Caco-2 (cell line): Measurements from ENCODE around the gene RALGPS1. TPM values are rescaled to one million over a fixed set of nuclear protein-coding genes. Genes with fewer than 3 reads are reported as not detected.

ENCODE experiments used
- BruUV-seq: library from RNA; stranded (reverse); fragments of 400-500 nt; replicated peaks from 2 replicates; lab custom pipeline; 2021; lab: Mats Ljungman, UMichigan
- CTCF ChIA-PET: fragments of 300-600 bp; sonication (Branson Sonifier 250); formaldehyde crosslinking; loops from one replicate; lab custom pipeline; 2022; ENCODE audit warnings: antibody characterized with exemption; lab: Charles Lee
- POLR2A ChIA-PET: fragments of 300-600 bp; sonication (Branson Sonifier 250); formaldehyde crosslinking; loops from one replicate; lab custom pipeline; 2022; ENCODE audit warnings: antibody characterized with exemption; lab: Charles Lee
- DNase-seq, 2 experiments: peaks; one replicate each; pipeline versions ENCODE4 v3.0.0 to v3.0.0-alpha.2; 2020 to 2022
- H3K27me3 ChIP-seq: replicated peaks from 2 replicates; pipeline ENCODE4 v1.6.0; 2011; ENCODE audit warnings: low read length; ENCODE audit not compliant: control insufficient read depth, insufficient read depth
- H3K36me3 ChIP-seq: 2 replicates; pipeline ENCODE4 v1.5.1; 2011; ENCODE audit warnings: low read length; ENCODE audit not compliant: control insufficient read depth, insufficient read depth
- H3K4me1 ChIP-seq: fragments of 250-450 bp; sonication (Bioruptor Pico); 2 replicates; pipeline ENCODE4 v1.5.1; 2020; ENCODE audit warnings: mild to moderate bottlenecking
- H3K4me3 ChIP-seq: 2 replicates; pipeline ENCODE4 v1.5.1; 2011; ENCODE audit warnings: low read depth, mild to moderate bottlenecking, control low read depth, low read length
- H3K9me3 ChIP-seq: fragments of 250-450 bp; sonication (Bioruptor Pico); 2 replicates; pipeline ENCODE4 v1.5.1; 2020; ENCODE audit warnings: mild to moderate bottlenecking, moderate library complexity
- H3K27ac Mint-ChIP-seq: one replicate; pipeline ENCODE4 v1.8.0; 2022; ENCODE audit warnings: mixed read lengths; ENCODE audit not compliant: unreplicated experiment
- H3K27me3 Mint-ChIP-seq: one replicate; pipeline ENCODE4 v1.8.0; 2022; ENCODE audit warnings: mixed read lengths; ENCODE audit not compliant: insufficient read depth, unreplicated experiment
- H3K36me3 Mint-ChIP-seq: one replicate; pipeline ENCODE4 v1.8.0; 2022; ENCODE audit warnings: mild to moderate bottlenecking, mixed read lengths; ENCODE audit not compliant: insufficient read depth, unreplicated experiment
- H3K4me1 Mint-ChIP-seq: one replicate; pipeline ENCODE4 v1.8.0; 2022; ENCODE audit warnings: low read depth, mixed read lengths; ENCODE audit not compliant: unreplicated experiment
- H3K4me3 Mint-ChIP-seq: one replicate; pipeline ENCODE4 v1.8.0; 2022; ENCODE audit warnings: mild to moderate bottlenecking, moderate library complexity, mixed read lengths; ENCODE audit not compliant: unreplicated experiment
- H3K9me3 Mint-ChIP-seq: one replicate; pipeline ENCODE4 v1.8.0; 2022; ENCODE audit warnings: mixed read lengths; ENCODE audit not compliant: unreplicated experiment
- intact Hi-C: fragments of 100-400 bp; cut with micrococcal nuclease; formaldehyde crosslinking; loops from one replicate; pipeline ENCODE4 v1.10.0; 2022; ENCODE audit not compliant: unreplicated experiment
- total RNA-seq: library from RNA; stranded (reverse); gene quantifications from 2 replicates; pipeline ENCODE4 v1.2.3, GENCODE V29; 2022
- TF ChIP-seq, protein P1 (sequence below), 2 experiments: fragments of 200-600 bp in 1 of 2; IDR thresholded peaks; 1 replicate in 1 of 2; 2 replicates in 1 of 2; pipeline versions ENCODE4 v1.5.1 to v1.8.0; 2011 to 2022; ENCODE audit warnings: antibody characterized with exemption in 1 of 2, control low read depth in 1 of 2, inconsistent platforms in 1 of 2, low read depth in 1 of 2, low read length in 1 of 2, mild to moderate bottlenecking in 1 of 2, moderate library complexity in 1 of 2; ENCODE audit not compliant: insufficient read depth in 1 of 2, severe bottlenecking in 1 of 2, unreplicated experiment in 1 of 2

Gene RALGPS1
- total RNA-seq, 1 experiment from 2014 or later = 41.5 TPM

DNA sequence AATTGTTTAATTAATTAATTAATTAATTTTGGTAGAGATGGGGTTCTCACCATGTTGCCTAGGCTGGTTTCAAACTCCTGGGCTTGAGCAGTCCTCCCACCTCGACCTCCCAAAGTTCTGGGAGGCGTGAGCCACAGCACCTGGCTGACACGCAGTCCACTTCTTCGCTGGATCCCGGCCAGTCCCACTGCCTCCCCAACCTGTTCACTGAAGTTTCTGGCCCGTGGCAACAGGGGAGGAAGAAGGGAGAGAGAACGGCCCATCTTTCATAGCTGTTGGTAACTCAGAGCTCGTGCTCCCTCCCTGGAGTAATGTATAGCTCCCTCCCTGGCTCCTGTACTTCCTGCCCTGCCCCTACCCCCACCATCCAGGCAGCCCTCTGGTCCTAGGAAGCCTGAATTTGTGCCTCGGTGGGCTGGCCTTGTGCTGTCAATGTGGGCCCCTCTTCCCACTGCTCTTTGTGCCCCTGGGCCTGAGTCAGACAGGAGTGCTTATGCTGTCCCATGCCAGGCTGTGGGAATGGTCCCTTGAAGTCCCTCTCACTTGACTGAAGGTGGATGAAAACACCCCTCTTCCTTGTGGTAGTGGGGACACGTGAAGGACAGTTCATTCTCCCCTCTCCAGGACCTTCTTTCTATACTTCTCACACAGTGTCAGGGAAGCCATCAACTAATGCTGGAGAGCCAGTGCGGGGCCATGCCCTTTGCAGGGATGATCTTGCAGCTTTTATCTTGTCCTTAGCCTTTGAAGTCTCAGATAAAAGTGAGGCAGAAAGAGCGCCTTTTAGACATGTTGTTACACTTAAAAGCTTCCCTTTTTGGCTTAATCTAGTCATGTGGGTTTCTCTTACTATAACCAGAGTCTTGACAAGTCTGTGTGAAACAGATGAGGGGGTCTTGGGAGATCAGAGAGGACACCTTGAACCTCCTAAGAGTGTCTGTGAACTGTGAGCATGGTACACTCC lies 169.8 kb downstream of the RALGPS1 start:
- peaks cover 17% of the 10 kb centered on the region for H3K36me3 Mint-ChIP-seq
- H3K27ac Mint-ChIP-seq = peak overlapping the region; percentile 83
- no peak for DNase-seq
- no peaks in the 10 kb centered on the region for H3K27me3 ChIP-seq
- no TSS peak for BruUV-seq
- POLR2A ChIA-PET = no interaction called here
- CTCF ChIA-PET = interaction anchor here (1.4 kb wide), 1 partner anchor 145 kb away, joined by 3 read pairs; no protein-coding TSS in a partner anchor
- H3K4me1 Mint-ChIP-seq = peaks cover 13% of the 10 kb centered on the region
- intact Hi-C loops = no loop called here
- H3K9me3 ChIP-seq = no peaks in the 10 kb centered on the region
- peaks cover 2% of the 10 kb centered on the region for H3K36me3 ChIP-seq
- H3K4me3 ChIP-seq = no peak overlapping the region
- peaks cover 26% of the 10 kb centered on the region for H3K4me1 ChIP-seq
- H3K4me3 Mint-ChIP-seq = no peak overlapping the region
- H3K9me3 Mint-ChIP-seq = no peaks in the 10 kb centered on the region
- TF ChIP-seq, protein P1, sequence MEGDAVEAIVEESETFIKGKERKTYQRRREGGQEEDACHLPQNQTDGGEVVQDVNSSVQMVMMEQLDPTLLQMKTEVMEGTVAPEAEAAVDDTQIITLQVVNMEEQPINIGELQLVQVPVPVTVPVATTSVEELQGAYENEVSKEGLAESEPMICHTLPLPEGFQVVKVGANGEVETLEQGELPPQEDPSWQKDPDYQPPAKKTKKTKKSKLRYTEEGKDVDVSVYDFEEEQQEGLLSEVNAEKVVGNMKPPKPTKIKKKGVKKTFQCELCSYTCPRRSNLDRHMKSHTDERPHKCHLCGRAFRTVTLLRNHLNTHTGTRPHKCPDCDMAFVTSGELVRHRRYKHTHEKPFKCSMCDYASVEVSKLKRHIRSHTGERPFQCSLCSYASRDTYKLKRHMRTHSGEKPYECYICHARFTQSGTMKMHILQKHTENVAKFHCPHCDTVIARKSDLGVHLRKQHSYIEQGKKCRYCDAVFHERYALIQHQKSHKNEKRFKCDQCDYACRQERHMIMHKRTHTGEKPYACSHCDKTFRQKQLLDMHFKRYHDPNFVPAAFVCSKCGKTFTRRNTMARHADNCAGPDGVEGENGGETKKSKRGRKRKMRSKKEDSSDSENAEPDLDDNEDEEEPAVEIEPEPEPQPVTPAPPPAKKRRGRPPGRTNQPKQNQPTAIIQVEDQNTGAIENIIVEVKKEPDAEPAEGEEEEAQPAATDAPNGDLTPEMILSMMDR (IDR thresholded peaks at IDR 0.05; ENCODE audit: insufficient read depth in 1 of 2, low read depth in 1 of 2, low read length in 1 of 2, severe bottlenecking in 1 of 2, unreplicated experiment in 1 of 2) = no peak
- no peaks in the 10 kb centered on the region for H3K27me3 Mint-ChIP-seq

DNA sequence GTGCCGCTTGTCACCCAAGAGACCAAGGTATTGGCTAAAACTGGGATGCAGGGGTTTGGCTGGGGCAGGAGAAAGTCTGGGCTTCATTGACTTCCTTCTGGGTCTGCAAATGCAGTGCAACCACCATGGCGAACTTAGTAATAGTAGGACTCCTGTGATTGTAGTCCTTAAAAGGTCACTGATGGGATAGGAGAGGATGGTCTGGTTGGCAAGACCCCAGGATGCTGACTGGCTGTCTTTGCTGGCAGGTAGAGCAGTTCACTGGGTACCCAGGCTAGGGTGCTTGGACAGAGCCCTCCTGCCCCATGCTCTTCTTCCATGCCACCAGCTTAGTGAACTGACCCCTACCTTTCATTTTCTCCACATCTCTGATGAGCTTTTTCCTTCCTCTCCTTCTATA lies 170.6 kb downstream of the RALGPS1 start:
- H3K4me3 Mint-ChIP-seq = no peak overlapping the region
- no peak overlapping the region for H3K27ac Mint-ChIP-seq
- no peaks in the 10 kb centered on the region for H3K27me3 ChIP-seq
- BruUV-seq = no TSS peak
- TF ChIP-seq, protein P1 (IDR thresholded peaks at IDR 0.05; ENCODE audit: insufficient read depth in 1 of 2, low read depth in 1 of 2, low read length in 1 of 2, severe bottlenecking in 1 of 2, unreplicated experiment in 1 of 2) = no peak
- peaks cover 26% of the 10 kb centered on the region for H3K4me1 ChIP-seq
- H3K9me3 Mint-ChIP-seq = no peaks in the 10 kb centered on the region
- H3K36me3 Mint-ChIP-seq = peaks cover 23% of the 10 kb centered on the region
- intact Hi-C loops = no loop called here
- CTCF ChIA-PET = no interaction called here
- H3K4me1 Mint-ChIP-seq = peaks cover 13% of the 10 kb centered on the region
- H3K27me3 Mint-ChIP-seq = no peaks in the 10 kb centered on the region
- POLR2A ChIA-PET = no interaction called here
- peaks cover 2% of the 10 kb centered on the region for H3K36me3 ChIP-seq
- DNase-seq = no peak
- H3K4me3 ChIP-seq = no peak overlapping the region
- no peaks in the 10 kb centered on the region for H3K9me3 ChIP-seq

DNA sequence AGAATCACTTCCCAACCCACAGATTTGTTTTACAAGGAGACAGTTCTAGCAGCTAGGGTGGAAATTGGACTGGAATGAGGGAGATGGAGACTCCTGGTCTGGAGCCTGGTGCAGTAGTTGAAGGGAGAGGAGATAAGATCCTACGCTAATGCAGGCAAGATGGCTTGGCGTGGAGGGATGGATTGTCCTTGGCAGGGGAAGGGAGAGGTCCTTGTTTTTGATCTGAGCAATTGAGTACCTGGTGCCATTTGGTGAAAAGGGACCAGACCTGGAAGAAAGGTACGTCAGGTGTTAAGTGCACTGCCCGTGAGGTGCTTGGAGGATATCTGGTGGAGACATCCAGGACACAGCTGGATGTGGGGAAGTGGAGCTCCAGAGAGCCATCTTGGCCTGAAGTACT lies 172.2 kb downstream of the RALGPS1 start:
- Mint-ChIP-seq H3K4me1 (peaks cover 13% of the 10 kb centered on the region), H3K9me3 (no peaks in the 10 kb centered on the region), H3K4me3 (no peak overlapping the region), H3K36me3 (peaks cover 18% of the 10 kb centered on the region), H3K27ac (no peak overlapping the region), H3K27me3 (no peaks in the 10 kb centered on the region)
- ChIA-PET CTCF (no interaction called here), POLR2A (no interaction called here)
- Histone ChIP-seq H3K4me1 (peaks cover 26% of the 10 kb centered on the region), H3K27me3 (no peaks in the 10 kb centered on the region), H3K9me3 (no peaks in the 10 kb centered on the region), H3K4me3 (no peak overlapping the region), H3K36me3 (no peaks in the 10 kb centered on the region; the same call in 1 of the 2 replicates)
- TF ChIP-seq, protein P1 (IDR thresholded peaks at IDR 0.05; ENCODE audit: insufficient read depth in 1 of 2, low read depth in 1 of 2, low read length in 1 of 2, severe bottlenecking in 1 of 2, unreplicated experiment in 1 of 2) = no peak
- intact Hi-C loops = no loop called here
- no peak for DNase-seq
- no TSS peak for BruUV-seq
